A549 treated with CORT108297 at 1 μM for 4 hours (cell line): Measurements from ENCODE around the gene CNIH1. TPM values are rescaled to one million over a fixed set of nuclear protein-coding genes. Genes with fewer than 3 reads are reported as not detected.

ENCODE experiments used
- total RNA-seq: library from RNA; stranded (reverse); fragments of 200-300 nt; extraction: Qiagen RNA extraction; gene quantifications from 5 replicates; pipeline ENCODE4 v1.2.3, GENCODE V29; 2022

CNIH1 gene
- total RNA-seq, result 247 to 348 TPM (median 249 TPM) in 5 replicates

GRCh38 chr14:54440873-54441868, at the start of gene CNIH1:
Gene CNIH1 (minus strand): TSS chr14:54441374. CDS start chr14:54441327, 47 bp downstream.

GRCh38 chr14:54488646-54489317, 47.6 kb upstream of the CNIH1 start, which contains the start of gene GMFB:
Gene GMFB (minus strand): TSS chr14:54488980. CDS start chr14:54488927, 53 bp downstream.

GRCh38 chr14:54396493-54397335, 44.5 kb downstream of the CNIH1 start, which contains the start of gene CDKN3:
Gene CDKN3 (plus strand): TSS chr14:54397007. CDS start chr14:54397069, 62 bp downstream.

Other genes starting within 250 kb of the CNIH1 start
- gene CDKN3, start 44.4 kb downstream of the CNIH1 start, total RNA-seq, result 71.4 to 85.3 TPM (median 81.6 TPM) in 5 replicates
- 32.4 to 79.3 TPM (median 40.8 TPM) in 5 replicates for gene GMFB, start 47.6 kb upstream of the CNIH1 start, total RNA-seq
- gene CGRRF1, start 68.5 kb upstream of the CNIH1 start, total RNA-seq, result 16.2 to 24.2 TPM (median 18.5 TPM) in 5 replicates
- gene SAMD4A, start 125.8 kb upstream of the CNIH1 start, total RNA-seq, result 6.0 to 8.3 TPM (median 6.7 TPM) in 5 replicates